Naive B cell (primary cell): ENCODE data around the gene PARVA. TPM values are rescaled to one million over a fixed set of nuclear protein-coding genes. Genes with fewer than 3 reads are reported as not detected.
A peak's percentile ranks its signal among the peaks of the same experiment; 100 is the strongest.

Experiments
- ATAC-seq, 2 donors: fragments of 150-1000 bp; cut with Tn5 transposase; 2 replicates each; pipeline ENCODE4 v1.10.0; 2021; ENCODE audit warnings: low read depth in 2 of 2, mild to moderate bottlenecking in 2 of 2, moderate library complexity in 2 of 2
- DNase-seq: peaks from one replicate; pipeline ENCODE4 v3.0.0; 2022
- H3K27ac Mint-ChIP-seq, 6 donors: one replicate each; pipeline ENCODE4 v1.8.0; 2020 to 2022; ENCODE audit warnings: mild to moderate bottlenecking in 6 of 6, mixed read lengths in 6 of 6, moderate library complexity in 5 of 6, inconsistent platforms in 2 of 6
- H3K27me3 Mint-ChIP-seq, 3 donors: one replicate each; pipeline ENCODE4 v1.8.0; 2021 to 2022; ENCODE audit warnings: mixed read lengths in 3 of 3, mild to moderate bottlenecking in 1 of 3
- H3K36me3 Mint-ChIP-seq, 2 donors: one replicate each; pipeline ENCODE4 v1.8.0; 2020 to 2022; ENCODE audit warnings: mixed read lengths in 2 of 2, inconsistent platforms in 1 of 2, mild to moderate bottlenecking in 1 of 2
- H3K4me1 Mint-ChIP-seq, 3 donors: one replicate each; pipeline ENCODE4 v1.8.0; 2020 to 2022; ENCODE audit warnings: mixed read lengths in 3 of 3, inconsistent platforms in 1 of 3, mild to moderate bottlenecking in 1 of 3, moderate library complexity in 1 of 3
- H3K4me3 Mint-ChIP-seq, 8 donors: one replicate each; pipeline ENCODE4 v1.8.0; 2020 to 2022; ENCODE audit warnings: mild to moderate bottlenecking in 8 of 8, mixed read lengths in 8 of 8, moderate library complexity in 8 of 8, inconsistent platforms in 2 of 8
- H3K9me3 Mint-ChIP-seq, 7 donors: one replicate each; pipeline ENCODE4 v1.8.0; 2020 to 2022; ENCODE audit warnings: mixed read lengths in 7 of 7, mild to moderate bottlenecking in 5 of 7, inconsistent platforms in 2 of 7, moderate library complexity in 1 of 7
- polyA plus RNA-seq, 6 donors: library from polyadenylated mRNA; unstranded; fragments of 300-500 nt; fragmentation: Illumina TruSeq; gene quantifications; one replicate each; pipeline ENCODE4 v1.2.3, GENCODE V29; 2021; ENCODE audit warnings: low read depth in 6 of 6

Gene PARVA
- polyA plus RNA-seq, 6 donors from 2014 or later: not detected

DNA sequence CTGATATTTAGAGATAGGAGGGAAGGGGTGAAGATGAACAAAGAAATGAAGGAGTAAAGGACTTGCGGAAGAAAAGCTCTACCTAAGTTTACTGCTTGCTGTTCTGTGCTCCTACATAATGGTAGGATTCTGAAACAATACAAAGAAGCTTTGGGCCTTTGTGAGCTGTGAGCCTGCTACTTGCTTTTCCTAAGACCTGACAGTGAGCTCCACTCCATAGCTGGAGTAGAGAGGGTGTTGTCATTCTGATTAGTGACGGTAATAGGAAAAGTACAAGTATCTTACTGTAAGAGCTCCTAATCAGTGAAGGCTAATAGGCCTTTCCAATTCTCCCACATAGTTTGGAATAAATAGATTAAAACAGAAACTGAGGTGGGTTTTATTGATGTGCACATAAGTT, 75.9 kb downstream of the PARVA start:
- Mint-ChIP-seq H3K9me3 (no peaks in the 10 kb centered on the region), H3K27ac (no peak overlapping the region), H3K4me3 (no peak overlapping the region), H3K27me3 (peaks cover 0 to 7% (median 0%) of the 10 kb centered on the region in 3 donors), H3K4me1 (no peaks in the 10 kb centered on the region), H3K36me3 (no peaks in the 10 kb centered on the region)
- ATAC-seq (no peak), DNase-seq (no peak)

DNA sequence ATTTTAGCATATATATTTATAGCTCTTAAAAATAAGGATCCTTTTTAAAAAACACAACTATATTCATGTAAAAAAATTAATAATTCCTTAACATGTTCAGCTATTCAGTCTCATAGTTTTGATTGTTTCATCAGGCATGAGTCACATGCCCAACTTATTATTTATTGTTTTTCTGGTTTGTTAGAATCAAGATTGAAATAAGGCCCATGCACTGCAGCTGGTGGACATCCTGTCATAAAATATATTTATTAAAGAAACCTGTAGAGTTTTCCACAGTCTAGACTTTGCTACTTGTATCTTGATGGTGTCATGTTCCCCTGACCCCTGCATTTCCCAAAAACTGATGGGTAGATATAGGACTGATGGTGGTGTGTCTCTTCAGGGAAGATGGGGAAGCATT, 77.4 kb downstream of the PARVA start:
- H3K27me3 Mint-ChIP-seq: no peaks in the 10 kb centered on the region
- DNase-seq (no peak), ATAC-seq (no peak)
- H3K36me3 Mint-ChIP-seq: no peaks in the 10 kb centered on the region
- H3K4me1 Mint-ChIP-seq: no peaks in the 10 kb centered on the region
- H3K27ac Mint-ChIP-seq: no peak overlapping the region
- H3K9me3 Mint-ChIP-seq: no peaks in the 10 kb centered on the region
- H3K4me3 Mint-ChIP-seq: no peak overlapping the region

DNA sequence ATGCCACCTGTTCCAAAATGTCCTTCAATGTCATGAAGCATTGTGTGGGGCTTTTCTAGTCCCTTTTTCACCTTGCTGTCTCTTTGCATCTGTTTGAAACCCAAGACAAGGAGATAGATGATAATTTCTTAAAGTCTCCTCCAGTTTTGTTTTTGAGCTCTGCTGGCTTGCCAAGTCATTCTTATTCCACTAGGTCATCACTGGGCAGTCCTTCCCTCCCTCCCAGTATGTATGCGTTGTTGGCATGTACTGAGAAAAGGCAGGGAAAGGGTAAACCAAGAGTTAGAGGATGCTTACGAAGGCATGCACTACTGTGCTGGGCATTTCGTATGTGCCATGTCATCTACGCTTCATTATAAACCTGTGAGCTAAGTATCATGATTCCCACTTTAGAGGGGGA, 78.6 kb downstream of the PARVA start:
- H3K4me3 Mint-ChIP-seq: no peak overlapping the region
- no peaks in the 10 kb centered on the region for H3K36me3 Mint-ChIP-seq
- ATAC-seq (no peak), DNase-seq (no peak)
- no peaks in the 10 kb centered on the region for H3K9me3 Mint-ChIP-seq
- H3K27me3 Mint-ChIP-seq: no peaks in the 10 kb centered on the region
- no peak overlapping the region for H3K27ac Mint-ChIP-seq
- H3K4me1 Mint-ChIP-seq: no peaks in the 10 kb centered on the region

DNA sequence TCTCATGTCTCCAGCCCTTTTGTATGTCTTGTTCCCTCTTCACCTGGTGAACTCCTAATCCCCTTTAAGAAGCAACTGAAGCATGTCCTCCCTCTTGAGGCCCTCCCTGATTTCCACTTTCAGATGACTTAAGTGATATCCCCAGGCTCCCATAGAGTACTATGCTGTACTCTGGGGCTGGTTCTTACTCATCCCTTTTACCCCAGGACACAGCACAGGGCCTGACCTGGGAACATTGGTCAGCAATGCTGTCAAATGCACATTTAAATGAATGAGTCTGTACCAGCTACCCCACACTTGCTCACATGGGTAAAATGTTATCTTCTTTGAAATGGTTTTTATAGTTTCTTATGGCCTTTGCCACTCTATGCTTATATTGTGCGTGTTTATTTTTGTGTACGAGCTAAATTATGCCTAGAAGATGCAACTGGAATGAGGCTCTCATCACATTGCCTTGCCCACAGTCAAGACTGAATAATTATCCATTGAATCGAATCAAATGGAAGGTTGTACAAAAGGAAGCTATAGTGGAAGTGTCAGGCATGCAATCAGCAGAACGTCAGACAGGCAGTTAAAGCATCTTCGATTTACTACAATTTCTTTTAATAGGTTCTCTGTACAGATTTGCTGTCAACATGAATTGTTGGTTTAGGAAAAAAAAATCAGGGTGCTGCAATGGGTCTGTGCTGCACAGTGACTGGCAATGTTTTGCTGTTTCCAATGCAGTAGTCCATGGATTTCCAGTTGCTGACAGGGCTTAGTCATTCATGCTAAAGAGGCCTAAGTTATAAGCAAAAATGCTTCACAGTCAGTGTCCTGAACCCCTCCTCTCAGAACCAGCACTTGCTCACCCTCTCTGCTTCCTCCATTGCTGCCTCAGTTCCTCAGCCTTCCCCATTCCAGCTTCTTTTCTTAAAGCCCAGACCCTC, 79.5 kb downstream of the PARVA start:
- no peak overlapping the region for H3K4me3 Mint-ChIP-seq
- no peaks in the 10 kb centered on the region for H3K27me3 Mint-ChIP-seq
- no peak for ATAC-seq
- H3K27ac Mint-ChIP-seq: peak overlapping the region in 1 of 6 donors; percentile 78
- H3K36me3 Mint-ChIP-seq: no peaks in the 10 kb centered on the region
- no peaks in the 10 kb centered on the region for H3K4me1 Mint-ChIP-seq
- no peak for DNase-seq
- H3K9me3 Mint-ChIP-seq: peaks cover 0 to under 1% (median 0%) of the 10 kb centered on the region in 7 donors

DNA sequence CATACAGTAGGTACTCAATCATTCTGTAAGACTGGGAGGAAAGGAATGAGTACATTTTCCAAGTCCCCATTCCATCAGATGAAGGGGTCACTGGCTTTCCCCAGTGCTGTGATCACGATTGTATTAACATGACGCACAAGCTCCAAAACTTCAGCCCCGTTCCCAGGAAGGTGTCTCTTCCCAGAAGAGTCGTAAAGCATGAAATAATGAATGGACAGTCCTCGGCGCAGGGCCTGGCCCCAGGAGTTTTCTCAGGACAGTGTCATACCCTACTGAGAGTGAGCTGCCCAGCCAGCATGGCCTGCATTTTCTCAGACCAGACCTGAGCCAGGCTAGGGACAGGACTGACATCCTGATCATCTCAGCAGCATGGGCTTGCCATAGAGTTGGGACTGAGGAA, 80.7 kb downstream of the PARVA start:
- Mint-ChIP-seq H3K9me3 (peaks cover 0 to 4% (median 0%) of the 10 kb centered on the region in 7 donors), H3K27ac (no peak overlapping the region), H3K4me1 (no peaks in the 10 kb centered on the region), H3K36me3 (no peaks in the 10 kb centered on the region), H3K27me3 (no peaks in the 10 kb centered on the region), H3K4me3 (no peak overlapping the region)
- DNase-seq (no peak), ATAC-seq (no peak)

DNA sequence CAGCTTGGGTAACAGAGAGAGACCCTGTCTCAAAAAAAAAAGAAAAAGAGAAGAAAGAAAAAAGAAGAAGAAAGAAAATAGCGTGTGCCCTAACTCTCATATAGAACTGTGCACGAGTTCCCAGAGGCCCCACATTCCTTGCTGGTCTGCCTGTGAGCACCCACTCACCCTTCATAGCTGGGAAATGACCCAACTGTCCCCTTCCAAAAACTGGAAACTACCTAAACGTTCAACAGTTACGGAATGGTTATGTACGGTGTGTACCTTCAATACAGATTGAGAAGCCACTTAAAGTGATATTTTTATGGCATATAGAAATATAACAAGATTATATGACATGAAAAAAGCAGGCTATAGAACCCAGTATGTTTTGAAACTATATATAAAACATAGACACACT, 82.0 kb downstream of the PARVA start:
- no peaks in the 10 kb centered on the region for H3K27me3 Mint-ChIP-seq
- no peak overlapping the region for H3K27ac Mint-ChIP-seq
- H3K9me3 Mint-ChIP-seq: peaks cover 3 to 10% (median 7%) of the 10 kb centered on the region in 7 donors
- H3K36me3 Mint-ChIP-seq: no peaks in the 10 kb centered on the region
- no peaks in the 10 kb centered on the region for H3K4me1 Mint-ChIP-seq
- DNase-seq (no peak), ATAC-seq (no peak)
- H3K4me3 Mint-ChIP-seq: no peak overlapping the region

DNA sequence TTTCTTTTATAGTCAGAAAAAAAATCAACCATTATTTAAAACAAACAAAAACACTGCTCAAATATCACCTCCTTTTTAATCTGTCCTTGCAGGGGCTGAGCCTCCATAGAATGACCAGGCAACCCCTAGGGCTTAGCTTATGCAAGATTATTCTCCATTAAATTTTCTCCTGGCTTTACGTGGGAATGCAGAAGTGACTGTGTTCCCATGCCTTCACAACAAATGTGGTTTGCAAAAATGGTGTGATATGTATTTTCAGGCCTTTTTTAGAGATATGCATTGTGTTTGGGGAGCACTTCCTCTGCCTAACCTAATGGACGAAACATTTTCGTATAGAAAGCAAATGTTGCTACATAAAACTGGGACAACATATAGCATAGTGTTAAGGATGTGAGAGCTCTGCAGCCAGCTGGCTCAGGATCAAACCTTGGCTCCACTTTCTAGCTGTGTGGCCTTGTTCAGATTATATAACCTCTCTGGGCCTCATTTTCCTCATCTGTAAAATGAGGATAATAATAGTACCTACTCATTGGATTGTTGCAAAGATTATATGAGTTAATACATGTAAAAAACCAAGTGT, 82.6 kb downstream of the PARVA start:
- ATAC-seq (no peak), DNase-seq (no peak)
- no peaks in the 10 kb centered on the region for H3K36me3 Mint-ChIP-seq
- H3K4me1 Mint-ChIP-seq: no peaks in the 10 kb centered on the region
- no peaks in the 10 kb centered on the region for H3K27me3 Mint-ChIP-seq
- H3K27ac Mint-ChIP-seq: no peak overlapping the region
- H3K9me3 Mint-ChIP-seq: peaks cover 7 to 16% (median 9%) of the 10 kb centered on the region in 7 donors
- H3K4me3 Mint-ChIP-seq: no peak overlapping the region

DNA sequence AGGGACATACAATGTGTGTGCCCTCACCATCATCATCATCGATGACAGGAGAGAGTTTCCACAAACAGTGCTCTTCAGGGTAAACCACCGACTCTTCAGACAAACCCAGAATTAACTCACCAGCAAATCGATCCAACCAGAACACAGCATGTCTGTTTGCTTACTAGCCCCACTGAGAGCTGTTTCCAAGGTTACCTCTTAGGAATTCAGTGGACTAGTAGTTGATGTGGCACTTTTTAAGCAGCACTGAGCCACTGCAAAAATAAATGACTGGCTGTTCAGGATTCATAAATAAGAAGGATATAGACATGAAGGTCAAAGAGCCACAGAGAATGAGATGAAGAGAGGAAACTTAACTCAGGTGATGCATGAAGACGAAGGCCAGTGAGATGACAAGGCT, 83.1 kb downstream of the PARVA start:
- H3K4me1 Mint-ChIP-seq: no peaks in the 10 kb centered on the region
- H3K27ac Mint-ChIP-seq: no peak overlapping the region
- peaks cover 7 to 20% (median 11%) of the 10 kb centered on the region in 7 donors for H3K9me3 Mint-ChIP-seq
- no peak for ATAC-seq
- no peaks in the 10 kb centered on the region for H3K27me3 Mint-ChIP-seq
- no peak for DNase-seq
- H3K36me3 Mint-ChIP-seq: no peaks in the 10 kb centered on the region
- H3K4me3 Mint-ChIP-seq: no peak overlapping the region

DNA sequence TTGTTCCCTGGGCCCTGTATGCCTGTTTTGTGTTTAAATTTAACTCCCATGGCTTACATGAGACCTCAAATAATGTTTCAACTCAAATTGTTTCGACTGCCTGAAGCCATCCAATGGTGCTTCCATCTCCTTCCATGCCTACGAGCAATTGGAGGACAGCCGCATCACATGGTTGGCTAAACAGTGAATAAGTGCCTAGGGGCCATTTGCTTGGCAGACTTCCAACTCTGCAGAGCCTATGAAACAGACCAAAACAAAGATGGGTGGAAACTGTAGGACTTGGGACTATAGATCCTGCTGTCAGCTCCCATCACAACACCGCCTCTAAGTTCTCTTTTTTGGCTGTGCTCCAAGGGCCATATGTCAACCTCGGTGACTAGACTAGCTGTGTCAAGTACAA, 84.1 kb downstream of the PARVA start:
- Mint-ChIP-seq H3K9me3 (peaks cover 9 to 27% (median 11%) of the 10 kb centered on the region in 7 donors), H3K4me3 (no peak overlapping the region), H3K27ac (no peak overlapping the region), H3K4me1 (no peaks in the 10 kb centered on the region), H3K36me3 (no peaks in the 10 kb centered on the region), H3K27me3 (no peaks in the 10 kb centered on the region)
- DNase-seq (no peak), ATAC-seq (no peak)

DNA sequence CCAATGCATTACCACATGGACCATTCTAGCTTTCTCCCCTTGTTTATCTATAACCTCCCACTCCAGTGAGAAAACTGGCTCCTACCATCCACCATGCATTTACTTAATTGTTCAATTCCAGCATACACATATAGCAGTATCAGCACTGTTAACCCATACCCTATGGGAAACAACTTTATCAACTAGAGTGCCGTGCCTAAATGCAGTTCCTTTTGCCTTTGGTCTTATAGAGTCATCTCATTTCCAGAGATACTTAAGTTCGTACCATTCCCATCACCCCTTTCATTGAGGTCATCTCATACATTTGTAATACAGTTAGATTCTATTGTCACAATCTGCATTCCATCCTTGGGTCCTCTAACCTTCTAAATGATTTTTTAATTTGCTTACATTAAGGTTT, 86.9 kb downstream of the PARVA start:
- no peak overlapping the region for H3K27ac Mint-ChIP-seq
- H3K4me1 Mint-ChIP-seq: no peaks in the 10 kb centered on the region
- no peak for DNase-seq
- H3K27me3 Mint-ChIP-seq: peaks cover 0 to 8% (median 0%) of the 10 kb centered on the region in 3 donors
- no peak for ATAC-seq
- no peak overlapping the region for H3K4me3 Mint-ChIP-seq
- no peaks in the 10 kb centered on the region for H3K36me3 Mint-ChIP-seq
- peaks cover 9 to 27% (median 15%) of the 10 kb centered on the region in 7 donors for H3K9me3 Mint-ChIP-seq

DNA sequence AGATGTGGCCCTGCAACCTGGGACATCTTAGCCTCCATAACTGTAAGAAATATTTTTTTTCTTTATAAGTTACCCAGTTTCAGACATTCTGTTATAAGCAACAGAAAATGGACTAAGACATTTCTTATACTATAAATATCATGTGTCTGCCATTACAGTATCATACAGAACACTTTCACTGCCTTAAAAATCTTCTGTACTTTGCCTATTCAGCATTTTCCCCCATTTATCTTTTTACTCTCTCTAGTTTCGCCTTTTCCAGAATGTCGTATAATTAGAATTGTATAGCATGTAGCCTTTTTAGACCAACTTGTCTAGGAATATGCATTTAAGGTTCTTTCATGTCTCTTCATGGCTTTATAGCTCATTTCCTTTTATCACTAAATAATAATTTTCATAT, 88.0 kb downstream of the PARVA start:
- H3K4me3 Mint-ChIP-seq: no peak overlapping the region
- no peaks in the 10 kb centered on the region for H3K36me3 Mint-ChIP-seq
- peaks cover 9 to 27% (median 15%) of the 10 kb centered on the region in 7 donors for H3K9me3 Mint-ChIP-seq
- no peak for ATAC-seq
- H3K27ac Mint-ChIP-seq: no peak overlapping the region
- H3K4me1 Mint-ChIP-seq: no peaks in the 10 kb centered on the region
- no peak for DNase-seq
- H3K27me3 Mint-ChIP-seq: peaks cover 0 to 9% (median 0%) of the 10 kb centered on the region in 3 donors

DNA sequence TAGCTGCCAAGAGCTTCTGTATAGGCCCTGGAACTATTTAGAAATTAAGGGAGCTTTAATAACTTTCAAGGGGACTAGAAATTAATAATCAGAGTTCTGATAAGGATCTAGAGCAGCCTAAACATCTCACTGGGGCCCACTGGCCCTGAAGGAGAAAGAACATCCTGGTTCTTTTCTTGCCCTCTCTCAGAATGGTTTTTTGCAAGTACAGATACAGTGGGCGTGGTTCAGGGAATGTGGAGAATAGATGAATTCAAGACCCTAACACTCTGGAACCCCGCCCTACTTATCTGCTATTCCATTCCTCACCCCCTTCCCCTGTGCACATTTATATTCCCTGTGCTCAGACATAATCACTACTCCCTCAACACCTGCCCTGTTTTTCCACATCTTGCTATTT, 90.2 kb downstream of the PARVA start:
- H3K36me3 Mint-ChIP-seq: no peaks in the 10 kb centered on the region
- no peaks in the 10 kb centered on the region for H3K4me1 Mint-ChIP-seq
- no peak overlapping the region for H3K27ac Mint-ChIP-seq
- DNase-seq (no peak), ATAC-seq (no peak)
- peaks cover 0 to 13% (median 7%) of the 10 kb centered on the region in 3 donors for H3K27me3 Mint-ChIP-seq
- no peak overlapping the region for H3K4me3 Mint-ChIP-seq
- peaks cover 11 to 27% (median 15%) of the 10 kb centered on the region in 7 donors for H3K9me3 Mint-ChIP-seq

DNA sequence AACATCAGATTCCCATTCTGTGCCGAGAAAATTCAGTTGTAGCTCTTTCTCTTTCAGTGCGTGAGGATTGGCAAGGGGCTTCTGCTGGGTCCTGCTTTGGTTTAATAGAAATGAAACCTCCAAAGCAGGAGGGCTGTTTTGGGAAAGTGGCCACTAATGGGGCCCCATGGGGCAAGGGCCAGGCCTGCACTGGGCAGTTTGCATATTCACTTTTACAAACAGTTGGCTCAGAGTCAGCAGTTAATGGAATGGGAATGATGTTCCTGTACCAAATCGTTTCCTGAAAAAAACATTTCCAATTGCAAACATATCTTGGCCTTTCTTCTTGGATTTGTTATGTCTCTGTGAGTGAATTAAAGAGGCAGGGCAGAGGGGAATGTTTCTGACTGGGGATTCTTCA, 92.1 kb downstream of the PARVA start:
- no peak for ATAC-seq
- peaks cover 7 to 16% (median 8%) of the 10 kb centered on the region in 7 donors for H3K9me3 Mint-ChIP-seq
- no peak overlapping the region for H3K27ac Mint-ChIP-seq
- H3K27me3 Mint-ChIP-seq: peaks cover 0 to 13% (median 7%) of the 10 kb centered on the region in 3 donors
- H3K36me3 Mint-ChIP-seq: no peaks in the 10 kb centered on the region
- H3K4me1 Mint-ChIP-seq: no peaks in the 10 kb centered on the region
- H3K4me3 Mint-ChIP-seq: no peak overlapping the region
- DNase-seq: no peak

DNA sequence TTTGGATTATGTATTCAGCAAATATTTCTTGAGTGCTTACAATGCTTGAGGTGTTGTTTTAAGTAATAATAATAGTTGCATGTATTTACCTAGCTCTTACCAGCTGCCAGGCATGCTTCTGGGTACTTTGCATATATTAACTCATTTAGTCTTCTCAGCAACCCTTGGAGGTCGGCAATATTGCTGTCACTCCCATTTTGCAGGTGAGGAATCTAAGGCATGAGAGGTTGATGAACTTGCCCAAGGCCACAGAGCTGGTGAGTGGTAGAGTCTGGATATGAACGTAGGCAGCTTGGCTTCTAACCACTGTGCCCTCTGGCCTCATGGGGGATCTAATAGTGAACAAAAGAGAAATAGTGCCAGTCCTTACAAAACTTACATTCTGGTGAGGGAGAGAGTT, 92.9 kb downstream of the PARVA start:
- H3K9me3 Mint-ChIP-seq: peaks cover 0 to 13% (median 7%) of the 10 kb centered on the region in 7 donors
- peak overlapping the region in 1 of 6 donors; percentile 11 for H3K27ac Mint-ChIP-seq
- H3K27me3 Mint-ChIP-seq: peaks cover 4 to 13% (median 7%) of the 10 kb centered on the region in 3 donors
- DNase-seq (no peak), ATAC-seq (no peak)
- no peak overlapping the region for H3K4me3 Mint-ChIP-seq
- no peaks in the 10 kb centered on the region for H3K4me1 Mint-ChIP-seq
- H3K36me3 Mint-ChIP-seq: no peaks in the 10 kb centered on the region
